Urothelium cell line (cell line): ENCODE results near the gene UMODL1.
A peak's percentile ranks its signal among the peaks of the same experiment; 100 is the strongest.

Experiments used
- DNase-seq: peaks from one replicate; pipeline ENCODE4 v3.0.0; 2011; ENCODE audit warnings: low spot score, mixed read lengths
- FAIRE-seq: peaks from 2 replicates; lab custom pipeline; 2011; peaks lifted over from hg19 to GRCh38; lab: Jason Lieb, UNC

The UMODL1 gene

GRCh38 chr21:42057851-42058437 is 13.2 kb upstream of the UMODL1 start:
- DNase-seq, result no peak
- no peak for FAIRE-seq

- no peak for FAIRE-seq
- DNase-seq, result no peak
These were observed 12.4 kb upstream of the UMODL1 start for GRCh38 chr21:42058631-42059111.

- no peak for FAIRE-seq
- DNase-seq, result no peak
These were observed 12.0 kb upstream of the UMODL1 start for GRCh38 chr21:42059141-42059540.

- FAIRE-seq (no peak), DNase-seq (no peak)
These were observed 11.4 kb upstream of the UMODL1 start for GRCh38 chr21:42059721-42060120.

GRCh38 chr21:42060166-42060565 is 11.0 kb upstream of the UMODL1 start:
- FAIRE-seq (no peak), DNase-seq (no peak)

DNA sequence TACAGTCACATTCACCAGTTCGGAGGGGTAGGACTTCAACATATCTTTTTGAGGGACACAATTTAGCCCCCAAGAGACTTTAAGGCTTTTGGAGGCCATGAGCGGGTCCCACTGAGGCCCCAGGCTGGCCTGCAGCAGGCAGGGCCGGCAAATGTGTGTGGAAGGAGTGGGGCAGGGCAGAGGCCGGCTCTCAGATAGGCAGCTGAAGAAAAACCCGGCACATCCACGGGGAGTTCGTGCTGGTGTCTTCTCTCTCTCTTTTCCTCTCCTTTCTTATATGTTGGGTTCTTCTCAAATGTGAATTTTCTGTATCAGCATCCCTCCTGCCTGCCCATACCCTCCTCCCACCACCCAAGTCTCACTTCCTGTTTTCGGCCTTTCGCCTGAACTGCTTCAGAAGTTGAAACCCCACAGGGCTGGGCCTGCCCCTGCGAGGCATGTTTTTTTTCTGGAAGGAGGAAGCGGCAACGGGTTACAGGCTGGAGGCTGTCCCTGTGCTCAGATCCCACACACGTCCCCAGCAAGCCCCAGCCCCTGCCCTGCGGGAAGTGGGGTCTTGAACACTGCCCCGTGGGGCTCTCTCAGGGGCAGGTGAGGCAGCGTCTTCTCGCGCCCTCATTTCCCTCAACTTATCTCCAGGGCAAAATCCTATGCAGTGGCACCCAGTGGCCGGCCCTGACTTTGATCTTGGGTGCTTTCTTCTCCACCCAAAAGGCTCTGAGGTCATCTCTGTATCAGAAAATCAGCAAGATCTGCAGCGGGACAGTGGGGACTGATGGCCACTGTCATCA is 9.7 kb upstream of the UMODL1 start:
- FAIRE-seq, result no peak
- no peak for DNase-seq

GRCh38 chr21:42061986-42062235 is 9.2 kb upstream of the UMODL1 start:
- no peak for FAIRE-seq
- DNase-seq, result no peak

DNA sequence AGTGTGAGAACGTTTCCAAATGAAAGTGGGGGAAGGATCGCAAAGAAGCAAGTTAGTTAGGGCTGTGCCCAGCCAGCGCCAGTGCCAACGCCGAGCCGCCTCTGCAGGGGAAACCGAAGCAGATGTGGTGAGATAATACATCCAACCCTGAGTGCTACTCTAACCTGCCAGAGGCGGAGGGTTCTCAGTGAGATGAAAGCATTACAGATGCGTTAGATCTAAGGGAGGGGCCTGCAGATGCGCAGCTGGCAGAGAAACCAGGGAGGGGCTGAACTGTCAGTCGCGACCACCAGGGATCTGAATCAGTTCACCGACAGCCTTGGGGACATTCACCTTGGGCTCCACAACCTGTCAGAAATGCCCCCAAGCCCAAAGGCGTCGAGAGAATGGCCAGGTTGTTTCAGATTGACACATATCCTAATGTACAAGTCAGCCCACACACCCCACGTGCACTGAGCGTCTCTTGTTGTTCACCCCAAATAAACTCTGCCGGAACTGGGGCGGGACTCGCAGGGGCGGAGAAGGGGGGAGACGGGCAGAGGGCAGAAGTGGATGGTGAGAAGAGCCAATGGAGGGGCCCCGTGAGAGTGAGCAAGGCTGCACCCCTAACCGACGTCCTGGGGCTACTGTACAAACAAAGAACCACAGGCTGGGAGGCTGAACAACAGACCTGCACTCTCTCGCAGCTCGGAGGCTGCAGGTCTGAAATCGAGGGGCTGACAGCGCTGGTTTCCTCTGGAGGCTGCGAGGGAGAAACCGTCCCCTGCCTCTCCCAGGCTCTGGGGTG is 8.7 kb upstream of the UMODL1 start:
- DNase-seq, result no peak
- FAIRE-seq, result no peak

DNA sequence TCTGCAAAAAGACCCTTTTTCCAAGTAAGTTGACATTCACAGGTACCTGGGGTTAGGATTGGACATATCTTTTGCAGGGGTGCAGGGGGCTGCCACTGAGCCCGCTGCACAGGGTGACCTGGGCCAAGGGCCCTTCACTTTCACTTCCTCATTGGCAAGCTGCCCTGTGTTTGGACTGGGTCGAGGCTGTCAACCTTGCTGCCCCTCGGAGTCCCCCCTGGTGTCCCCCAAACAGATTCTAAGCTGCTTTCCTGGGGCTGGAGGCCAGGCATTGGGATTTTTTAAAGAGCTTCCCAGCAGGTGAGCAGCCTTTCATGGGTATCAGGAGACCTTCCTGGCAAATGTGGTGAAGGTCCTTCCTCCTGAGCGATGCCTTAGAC is 7.9 kb upstream of the UMODL1 start:
- DNase-seq (no peak), FAIRE-seq (no peak)

- DNase-seq, result no peak
These were observed 7.3 kb upstream of the UMODL1 start for GRCh38 chr21:42063571-42064521.

GRCh38 chr21:42066521-42066920 is 4.6 kb upstream of the UMODL1 start:
- DNase-seq (no peak), FAIRE-seq (no peak)

More at GRCh38 chr21:42063571-42064521, 7.3 kb upstream of the UMODL1 start:
- FAIRE-seq, result no peak

DNA sequence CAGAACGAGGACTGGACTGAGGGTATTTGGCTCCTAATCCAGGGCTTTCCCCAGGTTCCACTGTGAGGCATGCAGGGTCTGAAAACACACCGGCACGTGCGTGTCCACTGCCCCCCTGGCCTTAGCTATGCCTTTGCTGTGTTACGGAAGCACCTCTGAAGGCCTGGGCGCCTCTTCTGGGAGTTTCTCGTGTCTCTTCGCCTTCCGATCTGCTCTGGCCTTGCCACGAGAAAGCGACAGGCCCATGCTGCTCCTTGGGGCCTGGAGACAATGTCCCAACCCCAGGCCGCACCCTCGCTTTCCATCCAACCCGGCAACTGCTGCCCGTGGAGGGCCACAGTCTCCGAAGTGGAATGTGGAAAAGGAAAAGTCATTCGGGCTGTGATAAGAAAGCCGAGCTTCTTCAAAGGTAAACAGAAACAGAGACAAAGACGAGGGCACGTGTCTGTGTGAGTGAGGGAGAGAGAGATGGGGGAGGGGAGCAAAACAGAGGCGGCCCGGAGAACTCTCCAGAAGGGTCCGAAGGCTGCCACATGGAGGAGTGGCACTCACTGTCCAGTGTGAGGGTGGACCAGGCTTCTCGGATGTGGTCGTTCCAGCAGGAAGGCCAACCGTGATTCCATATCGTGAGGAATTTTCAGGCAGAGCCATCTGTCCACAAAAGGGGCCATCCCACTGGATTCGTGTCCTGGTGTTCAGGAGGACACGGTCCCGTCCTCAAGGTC is 3.4 kb upstream of the UMODL1 start:
- FAIRE-seq, result no peak

GRCh38 chr21:42068256-42068545 is 2.9 kb upstream of the UMODL1 start:
- no peak for DNase-seq
- no peak for FAIRE-seq

More for the DNA sequence above, 3.4 kb upstream of the UMODL1 start:
- no peak for DNase-seq

DNA sequence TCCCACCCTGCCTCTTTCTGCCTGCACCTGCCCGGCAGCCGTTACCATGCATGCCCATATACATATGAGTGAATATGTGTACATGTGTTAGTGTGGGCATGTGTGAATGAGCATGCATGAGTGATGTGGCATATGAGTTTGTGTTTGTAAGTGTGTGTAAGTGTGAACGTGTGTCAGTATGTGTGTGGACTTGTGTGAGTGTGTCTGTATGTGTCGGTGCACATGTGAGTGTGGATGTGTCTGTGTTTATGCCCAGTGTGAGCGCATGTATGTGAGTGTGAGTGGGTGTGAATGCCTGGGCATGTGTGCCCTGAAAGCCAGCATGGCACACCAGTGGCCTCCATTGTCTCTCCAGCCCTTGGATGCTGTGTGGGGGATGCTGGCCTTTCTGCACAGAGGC is 2.5 kb upstream of the UMODL1 start:
- no peak for DNase-seq
- FAIRE-seq, result peak; percentile 84

- no peak for FAIRE-seq
- DNase-seq, result no peak
These were observed 1.8 kb upstream of the UMODL1 start for GRCh38 chr21:42069327-42069726.

DNA sequence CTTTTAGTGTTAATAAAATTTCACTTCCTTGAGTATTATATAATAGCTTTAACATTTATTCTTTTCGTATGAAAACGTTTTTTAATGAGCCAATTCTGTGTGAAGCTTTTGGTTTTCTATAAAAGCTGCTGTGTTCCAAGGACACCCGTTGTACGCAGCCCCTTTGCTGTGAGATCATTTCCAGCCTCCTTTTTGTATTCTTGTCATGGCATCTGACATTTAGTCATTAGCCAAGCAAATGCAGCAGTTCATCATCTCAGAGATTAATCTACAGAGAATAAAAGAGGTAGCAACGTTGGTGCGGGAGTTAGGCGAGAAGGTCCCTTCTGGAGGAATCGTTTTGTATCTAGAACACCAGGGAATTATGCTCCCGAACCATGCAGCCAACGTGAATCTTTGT is 1.3 kb upstream of the UMODL1 start:
- DNase-seq, result no peak
- no peak for FAIRE-seq

- no peak for DNase-seq
- no peak for FAIRE-seq
These were observed 2.3 kb downstream of the UMODL1 start for GRCh38 chr21:42073145-42074099.

GRCh38 chr21:42075686-42076471 is 4.8 kb downstream of the UMODL1 start:
- FAIRE-seq (no peak), DNase-seq (no peak)
